Sigmoid colon (tissue), 4 donors: Measurements from ENCODE around the gene ZBTB7C.

ENCODE experiments used
- CTCF ChIP-seq, 4 experiments: fragments of 450-650 bp in 3 of 4; fragments of 200-600 bp in 1 of 4; IDR thresholded peaks; one replicate each; pipeline ENCODE4 v1.5.1; 2016 to 2019; ENCODE audit warnings: antibody characterized with exemption in 4 of 4, mild to moderate bottlenecking in 3 of 4, moderate library complexity in 2 of 4
- EP300 ChIP-seq, 4 donors: sonication (generic); formaldehyde crosslinking; IDR thresholded peaks; one replicate each; pipeline ENCODE4 v1.6.1; 2017; ENCODE audit warnings: antibody characterized with exemption in 4 of 4
- POLR2A ChIP-seq, 2 donors: fragments of 450-650 bp; IDR thresholded peaks; one replicate each; pipeline ENCODE4 v1.6.1; 2016; ENCODE audit warnings: antibody characterized with exemption in 2 of 2, mild to moderate bottlenecking in 2 of 2, moderate library complexity in 2 of 2
- POLR2AphosphoS5 ChIP-seq, 4 donors: sonication (generic); formaldehyde crosslinking; IDR thresholded peaks; one replicate each; pipeline ENCODE4 v1.6.1; 2017; ENCODE audit warnings: antibody characterized with exemption in 4 of 4

- TF ChIP-seq CTCF (IDR thresholded peaks at IDR 0.05), result no peak
- TF ChIP-seq POLR2A (IDR thresholded peaks at IDR 0.05), result no peak
- TF ChIP-seq EP300 (IDR thresholded peaks at IDR 0.05), result no peak
- TF ChIP-seq POLR2AphosphoS5 (IDR thresholded peaks at IDR 0.05), result no peak
Measured at GRCh38 chr18:48456838-48457237, 47.7 kb upstream of the ZBTB7C start.
